Peyer's patch (tissue), 4 donors: Measurements from ENCODE around the gene ZNF24. TPM values are rescaled to one million over a fixed set of nuclear protein-coding genes. Genes with fewer than 3 reads are reported as not detected.

ENCODE experiments used
- DNase-seq, 3 donors: peaks; one replicate each; pipeline ENCODE4 v3.0.0-alpha.2; 2017 to 2019
- H3K27ac ChIP-seq, 4 donors: fragments of 200-600 bp; sonication (generic); one replicate each; pipeline ENCODE4 v1.5.1; 2016 to 2019
- H3K27me3 ChIP-seq, 2 donors: fragments of 200-600 bp; sonication (generic); one replicate each; pipeline ENCODE4 v1.5.1; 2019
- H3K36me3 ChIP-seq, 3 donors: fragments of 200-600 bp; sonication (generic); one replicate each; pipeline ENCODE4 v1.5.1; 2016 to 2019
- H3K4me1 ChIP-seq, 4 donors: fragments of 200-600 bp; sonication (generic); one replicate each; pipeline ENCODE4 v1.5.1; 2016 to 2019
- H3K4me3 ChIP-seq, 4 donors: fragments of 200-600 bp; sonication (generic); 1 replicate in 3 of 4; 2 replicates in 1 of 4; pipeline ENCODE4 v1.5.1; 2016 to 2019; ENCODE audit warnings: mild to moderate bottlenecking in 1 of 4
- H3K9me3 ChIP-seq, 4 donors: fragments of 200-600 bp; sonication (generic); one replicate each; pipeline ENCODE4 v1.5.1; 2016 to 2019; ENCODE audit warnings: mild to moderate bottlenecking in 1 of 4
- POLR2A ChIP-seq, 2 donors: fragments of 450-650 bp; IDR thresholded peaks; one replicate each; pipeline ENCODE4 v1.5.1; 2017; ENCODE audit warnings: antibody characterized with exemption in 2 of 2, mild to moderate bottlenecking in 2 of 2, moderate library complexity in 2 of 2
- total RNA-seq, 4 donors: library from RNA; depleted of rRNA; stranded (reverse); fragments of >200 nt; gene quantifications; one replicate each; pipeline ENCODE4 v1.1.0, GENCODE V29; 2016
- TF ChIP-seq, protein P1 (sequence below), 6 experiments: fragments of 450-650 bp in 4 of 6; fragments of 200-600 bp in 2 of 6; sonication (generic) in 1 of 6; IDR thresholded peaks; one replicate each; pipeline ENCODE4 v1.5.1; 2017 to 2019; ENCODE audit warnings: antibody characterized with exemption in 6 of 6, mild to moderate bottlenecking in 3 of 6, moderate library complexity in 1 of 6

The ZNF24 gene
- total RNA-seq, 4 donors from 2014 or later, result 22.8 to 36.3 (median 30.2) TPM

DNA sequence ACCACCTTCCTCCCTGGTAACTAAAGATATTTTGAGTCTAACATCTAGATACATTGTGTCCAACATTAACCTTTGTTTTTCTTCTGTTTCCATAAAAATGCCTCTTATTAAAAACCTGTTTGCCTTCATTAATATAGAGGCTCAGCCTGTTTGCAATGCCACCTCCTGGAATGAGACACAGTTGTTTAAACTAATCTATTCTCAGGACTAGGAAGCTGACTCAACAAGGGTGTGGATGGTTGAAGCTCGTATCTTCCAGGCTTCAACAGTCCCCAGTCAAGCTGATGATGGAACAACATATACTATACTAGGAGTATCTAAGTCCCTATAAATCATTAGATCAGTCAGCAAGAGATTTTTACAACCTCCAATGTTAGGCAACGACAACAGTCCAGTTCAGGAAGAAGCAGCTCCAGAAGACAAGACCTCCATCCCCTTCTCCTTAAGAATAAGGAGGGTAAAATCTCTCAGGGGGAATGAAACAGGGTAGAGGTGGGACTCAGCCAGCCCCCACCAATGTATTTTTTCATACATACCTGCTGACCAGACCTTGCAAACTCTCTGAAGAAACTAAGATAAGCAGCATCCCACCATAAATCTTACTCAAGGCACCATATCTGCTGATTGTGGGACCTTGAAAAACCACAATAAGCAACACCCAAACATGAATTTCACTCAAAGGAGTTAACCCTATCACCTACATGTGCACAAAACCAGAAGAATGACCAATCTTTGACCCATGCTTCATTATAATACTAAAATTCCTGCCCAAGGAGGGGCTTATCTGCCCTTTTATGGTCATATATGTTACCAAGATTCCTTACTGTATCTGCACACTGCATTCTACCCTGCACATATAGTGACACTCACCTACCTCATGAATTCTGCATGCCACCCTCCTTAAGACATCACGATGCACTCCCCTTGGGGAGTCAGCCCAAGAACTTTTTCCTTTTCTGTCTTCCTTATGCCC is 21.4 kb downstream of the ZNF24 start:
- no peak overlapping the region for H3K27ac ChIP-seq
- no peak for TF ChIP-seq POLR2A (IDR thresholded peaks at IDR 0.05)
- TF ChIP-seq, protein P1, sequence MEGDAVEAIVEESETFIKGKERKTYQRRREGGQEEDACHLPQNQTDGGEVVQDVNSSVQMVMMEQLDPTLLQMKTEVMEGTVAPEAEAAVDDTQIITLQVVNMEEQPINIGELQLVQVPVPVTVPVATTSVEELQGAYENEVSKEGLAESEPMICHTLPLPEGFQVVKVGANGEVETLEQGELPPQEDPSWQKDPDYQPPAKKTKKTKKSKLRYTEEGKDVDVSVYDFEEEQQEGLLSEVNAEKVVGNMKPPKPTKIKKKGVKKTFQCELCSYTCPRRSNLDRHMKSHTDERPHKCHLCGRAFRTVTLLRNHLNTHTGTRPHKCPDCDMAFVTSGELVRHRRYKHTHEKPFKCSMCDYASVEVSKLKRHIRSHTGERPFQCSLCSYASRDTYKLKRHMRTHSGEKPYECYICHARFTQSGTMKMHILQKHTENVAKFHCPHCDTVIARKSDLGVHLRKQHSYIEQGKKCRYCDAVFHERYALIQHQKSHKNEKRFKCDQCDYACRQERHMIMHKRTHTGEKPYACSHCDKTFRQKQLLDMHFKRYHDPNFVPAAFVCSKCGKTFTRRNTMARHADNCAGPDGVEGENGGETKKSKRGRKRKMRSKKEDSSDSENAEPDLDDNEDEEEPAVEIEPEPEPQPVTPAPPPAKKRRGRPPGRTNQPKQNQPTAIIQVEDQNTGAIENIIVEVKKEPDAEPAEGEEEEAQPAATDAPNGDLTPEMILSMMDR (IDR thresholded peaks at IDR 0.05), result no peak
- no peaks in the 10 kb centered on the region for H3K27me3 ChIP-seq
- H3K36me3 ChIP-seq, result no peaks in the 10 kb centered on the region
- DNase-seq, result no peak
- no peak overlapping the region for H3K4me3 ChIP-seq
- H3K9me3 ChIP-seq, result no peaks in the 10 kb centered on the region
- H3K4me1 ChIP-seq, result no peaks in the 10 kb centered on the region

DNA sequence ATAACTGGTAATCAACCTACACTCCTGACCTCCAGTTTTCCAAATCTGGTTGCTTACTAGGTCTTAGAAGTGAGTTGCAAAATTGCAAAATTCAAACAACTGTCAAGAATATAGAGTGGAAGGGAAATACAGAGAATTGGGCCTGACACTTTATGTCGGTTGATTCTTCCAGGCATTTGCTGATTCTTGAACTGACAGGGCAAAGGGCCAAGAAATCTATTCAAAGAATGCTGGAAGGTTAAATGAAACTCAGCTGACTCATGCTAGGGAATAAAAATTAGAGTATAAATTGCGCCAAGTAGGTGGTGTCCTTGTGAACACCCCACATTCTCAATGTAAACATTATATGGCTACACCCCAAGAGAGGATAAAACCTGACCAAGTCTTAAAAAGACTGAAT is 32.7 kb downstream of the ZNF24 start:
- TF ChIP-seq POLR2A (IDR thresholded peaks at IDR 0.05), result no peak
- TF ChIP-seq, protein P1 (IDR thresholded peaks at IDR 0.05), result no peak
- DNase-seq, result no peak
- Histone ChIP-seq H3K27me3 (no peaks in the 10 kb centered on the region), H3K4me1 (no peaks in the 10 kb centered on the region), H3K4me3 (no peak overlapping the region), H3K36me3 (peaks cover 0 to 14% (median 0%) of the 10 kb centered on the region in 3 donors), H3K27ac (no peak overlapping the region), H3K9me3 (peaks cover 0 to 45% (median 14%) of the 10 kb centered on the region in 4 donors)

DNA sequence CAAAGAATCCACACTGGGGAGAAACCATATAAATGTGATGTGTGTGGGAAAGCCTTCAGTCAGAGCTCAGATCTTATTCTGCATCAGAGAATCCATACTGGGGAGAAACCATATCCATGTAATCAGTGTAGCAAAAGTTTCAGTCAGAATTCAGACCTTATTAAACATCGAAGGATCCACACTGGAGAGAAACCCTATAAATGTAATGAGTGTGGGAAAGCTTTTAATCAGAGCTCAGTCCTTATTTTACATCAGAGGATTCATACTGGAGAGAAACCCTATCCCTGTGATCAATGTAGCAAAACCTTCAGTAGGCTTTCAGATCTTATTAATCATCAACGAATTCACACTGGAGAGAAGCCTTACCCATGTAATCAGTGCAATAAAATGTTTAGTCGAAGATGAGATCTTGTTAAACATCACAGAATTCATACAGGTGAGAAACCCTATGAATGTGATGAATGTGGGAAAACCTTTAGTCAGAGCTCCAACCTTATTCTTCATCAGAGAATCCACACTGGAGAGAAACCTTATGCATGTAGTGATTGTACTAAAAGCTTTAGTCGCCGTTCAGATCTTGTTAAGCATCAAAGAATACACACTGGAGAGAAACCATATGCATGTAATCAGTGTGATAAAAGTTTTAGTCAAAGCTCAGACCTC is 37.5 kb downstream of the ZNF24 start:
- peaks cover 0 to 52% (median 0%) of the 10 kb centered on the region in 3 donors for H3K36me3 ChIP-seq
- H3K4me1 ChIP-seq, result no peaks in the 10 kb centered on the region
- no peaks in the 10 kb centered on the region for H3K27me3 ChIP-seq
- no peak overlapping the region for H3K4me3 ChIP-seq
- DNase-seq, result no peak
- no peak overlapping the region for H3K27ac ChIP-seq
- peaks cover 0 to 82% (median 27%) of the 10 kb centered on the region in 4 donors for H3K9me3 ChIP-seq
- no peak for TF ChIP-seq POLR2A (IDR thresholded peaks at IDR 0.05)
- TF ChIP-seq, protein P1 (IDR thresholded peaks at IDR 0.05), result no peak

DNA sequence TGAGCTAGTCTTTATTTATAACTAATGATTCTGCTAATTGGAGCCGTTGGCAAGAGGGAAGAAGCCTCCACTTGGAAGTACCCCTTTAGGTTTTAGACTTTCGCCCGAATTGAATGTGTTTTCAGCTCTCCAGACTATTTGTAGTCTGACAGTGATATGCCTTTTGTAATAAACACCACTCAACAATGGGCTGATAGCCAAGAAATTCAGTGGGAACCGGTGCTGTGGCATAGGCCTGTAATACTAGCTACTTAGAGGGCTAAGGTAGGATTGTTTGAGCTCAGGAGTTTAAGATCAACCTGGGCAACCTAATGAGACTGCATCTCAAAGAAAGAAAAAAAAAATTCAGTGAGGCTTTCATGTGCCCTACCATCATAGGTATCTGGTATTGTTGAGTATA is 40.6 kb downstream of the ZNF24 start:
- Histone ChIP-seq H3K27me3 (no peaks in the 10 kb centered on the region), H3K4me3 (no peak overlapping the region), H3K36me3 (peaks cover 0 to 67% (median 0%) of the 10 kb centered on the region in 3 donors), H3K4me1 (no peaks in the 10 kb centered on the region), H3K27ac (no peak overlapping the region), H3K9me3 (peaks cover 0 to 75% (median 25%) of the 10 kb centered on the region in 4 donors)
- DNase-seq, result no peak
- TF ChIP-seq, protein P1 (IDR thresholded peaks at IDR 0.05), result no peak
- TF ChIP-seq POLR2A (IDR thresholded peaks at IDR 0.05), result no peak

DNA sequence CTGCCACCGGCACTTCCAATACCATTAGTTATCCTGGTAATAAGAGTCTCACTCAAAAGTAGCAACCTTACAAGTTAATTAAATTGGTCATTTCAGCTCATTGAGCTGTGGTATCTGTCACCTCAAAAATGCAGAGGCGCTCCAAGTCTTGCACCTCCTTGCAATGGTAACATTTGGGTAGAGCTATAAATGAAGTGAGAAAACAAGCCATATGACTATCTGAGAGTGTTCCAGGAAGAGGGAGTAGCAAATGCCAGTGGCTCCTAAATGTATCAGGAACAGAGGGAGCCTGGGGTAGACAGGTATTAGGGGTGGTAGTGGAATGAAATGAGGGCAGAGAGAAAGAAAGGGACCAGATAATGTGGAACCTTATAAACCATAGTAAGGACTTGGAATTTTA is 48.2 kb downstream of the ZNF24 start:
- DNase-seq, result no peak
- peaks cover 0 to 21% (median 0%) of the 10 kb centered on the region in 3 donors for H3K36me3 ChIP-seq
- peaks cover 0 to 9% (median 0%) of the 10 kb centered on the region in 4 donors for H3K9me3 ChIP-seq
- peaks cover 0 to 12% (median 0%) of the 10 kb centered on the region in 4 donors for H3K4me1 ChIP-seq
- no peak overlapping the region for H3K27ac ChIP-seq
- H3K27me3 ChIP-seq, result no peaks in the 10 kb centered on the region
- H3K4me3 ChIP-seq, result no peak overlapping the region
- no peak for TF ChIP-seq POLR2A (IDR thresholded peaks at IDR 0.05)
- TF ChIP-seq, protein P1 (IDR thresholded peaks at IDR 0.05), result no peak
